ENCODE measurements around the gene SCAF11. TPM values are rescaled to one million over a fixed set of nuclear protein-coding genes. Genes with fewer than 3 reads are reported as not detected.

SCAF11 gene
- total and polyA plus RNA-seq, 9 donors, result 30.8 to 149 (median 94.1) TPM

DNA sequence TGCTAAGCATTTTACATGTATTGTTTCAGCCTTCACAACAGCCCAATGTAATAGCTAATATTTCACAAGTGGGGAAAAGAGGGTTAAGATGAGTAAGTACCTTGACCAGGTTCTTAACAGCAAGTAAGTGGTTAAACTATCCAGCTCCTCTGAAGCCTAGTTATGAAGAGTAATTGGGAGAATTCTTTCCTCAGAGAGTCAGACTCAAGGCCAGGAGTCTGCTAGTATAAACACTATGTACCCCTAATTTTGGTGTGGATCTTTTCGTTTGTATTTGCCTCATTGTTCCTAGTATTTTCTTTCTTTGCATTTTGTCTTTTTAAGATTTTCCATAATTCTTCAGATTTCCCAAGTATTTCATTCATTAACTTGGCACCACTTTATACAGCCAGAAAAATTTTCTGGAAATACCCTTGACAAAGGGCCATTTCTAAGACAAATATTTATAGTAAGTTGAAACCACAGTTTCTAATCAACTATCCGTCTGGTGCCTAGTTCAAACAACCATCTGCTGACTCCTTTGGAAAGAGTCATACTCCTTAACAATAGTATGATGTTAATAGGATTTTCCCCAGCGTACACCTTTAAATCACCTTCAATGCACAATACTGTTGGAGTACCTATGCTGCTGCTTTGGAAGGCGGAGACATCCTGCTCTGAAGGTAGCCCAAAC is 81.2 kb downstream of the SCAF11 start:
- intact Hi-C loops (cut with DNase I), result no loop called here
- no peaks in the 10 kb centered on the region for H3K9me3 ChIP-seq
- H3K36me3 ChIP-seq, result no peaks in the 10 kb centered on the region
- TF ChIP-seq POLR2A (IDR thresholded peaks at IDR 0.05) (no peak), EP300 (IDR thresholded peaks at IDR 0.05) (no peak)
- TF ChIP-seq, protein P1, sequence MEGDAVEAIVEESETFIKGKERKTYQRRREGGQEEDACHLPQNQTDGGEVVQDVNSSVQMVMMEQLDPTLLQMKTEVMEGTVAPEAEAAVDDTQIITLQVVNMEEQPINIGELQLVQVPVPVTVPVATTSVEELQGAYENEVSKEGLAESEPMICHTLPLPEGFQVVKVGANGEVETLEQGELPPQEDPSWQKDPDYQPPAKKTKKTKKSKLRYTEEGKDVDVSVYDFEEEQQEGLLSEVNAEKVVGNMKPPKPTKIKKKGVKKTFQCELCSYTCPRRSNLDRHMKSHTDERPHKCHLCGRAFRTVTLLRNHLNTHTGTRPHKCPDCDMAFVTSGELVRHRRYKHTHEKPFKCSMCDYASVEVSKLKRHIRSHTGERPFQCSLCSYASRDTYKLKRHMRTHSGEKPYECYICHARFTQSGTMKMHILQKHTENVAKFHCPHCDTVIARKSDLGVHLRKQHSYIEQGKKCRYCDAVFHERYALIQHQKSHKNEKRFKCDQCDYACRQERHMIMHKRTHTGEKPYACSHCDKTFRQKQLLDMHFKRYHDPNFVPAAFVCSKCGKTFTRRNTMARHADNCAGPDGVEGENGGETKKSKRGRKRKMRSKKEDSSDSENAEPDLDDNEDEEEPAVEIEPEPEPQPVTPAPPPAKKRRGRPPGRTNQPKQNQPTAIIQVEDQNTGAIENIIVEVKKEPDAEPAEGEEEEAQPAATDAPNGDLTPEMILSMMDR (IDR thresholded peaks at IDR 0.05), result no peak
- WGBS, 3 donors, result 5 to 25% (median 11%) methylated on average over 4 of the region's 4 CpGs
- H3K4me3 ChIP-seq, result no peak overlapping the region
- H3K4me1 ChIP-seq (ENCODE audit: insufficient read depth), result peaks cover 5% of the 10 kb centered on the region
- DNase-seq, result no peak
- no peaks in the 10 kb centered on the region for H3K27me3 ChIP-seq
- peak overlapping the region in 1 of 2 donors; percentile 35 for H3K27ac ChIP-seq

DNA sequence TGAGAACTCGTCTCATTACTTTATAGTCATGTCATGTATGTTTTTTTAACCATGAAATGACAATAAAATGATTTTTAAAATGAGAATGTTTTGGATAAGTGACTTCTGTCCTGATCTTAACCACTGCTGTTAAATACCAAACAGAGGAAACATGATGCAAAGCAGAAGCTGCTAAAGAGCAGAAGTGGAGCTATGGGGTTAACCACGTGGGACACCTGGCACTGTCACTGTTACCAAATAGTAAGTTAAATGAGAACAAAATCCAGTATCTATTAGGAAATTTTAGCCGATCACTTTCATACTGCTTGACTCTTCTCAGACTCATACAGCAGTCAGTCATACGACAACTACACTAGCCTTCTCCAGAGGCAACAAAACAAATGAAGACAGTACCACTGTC is 82.4 kb downstream of the SCAF11 start:
- no peak for TF ChIP-seq EP300 (IDR thresholded peaks at IDR 0.05)
- TF ChIP-seq, protein P1 (IDR thresholded peaks at IDR 0.05), result no peak
- no peak overlapping the region for H3K4me3 ChIP-seq
- WGBS, 3 donors, result 75 to 81% (median 78%) methylated on average over 4 of the region's 4 CpGs
- no peak overlapping the region for H3K27ac ChIP-seq
- no peaks in the 10 kb centered on the region for H3K27me3 ChIP-seq
- H3K4me1 ChIP-seq (ENCODE audit: insufficient read depth), result peaks cover 2% of the 10 kb centered on the region
- no peaks in the 10 kb centered on the region for H3K9me3 ChIP-seq
- DNase-seq, result no peak
- no peaks in the 10 kb centered on the region for H3K36me3 ChIP-seq
- intact Hi-C loops (cut with DNase I), result no loop called here

DNA sequence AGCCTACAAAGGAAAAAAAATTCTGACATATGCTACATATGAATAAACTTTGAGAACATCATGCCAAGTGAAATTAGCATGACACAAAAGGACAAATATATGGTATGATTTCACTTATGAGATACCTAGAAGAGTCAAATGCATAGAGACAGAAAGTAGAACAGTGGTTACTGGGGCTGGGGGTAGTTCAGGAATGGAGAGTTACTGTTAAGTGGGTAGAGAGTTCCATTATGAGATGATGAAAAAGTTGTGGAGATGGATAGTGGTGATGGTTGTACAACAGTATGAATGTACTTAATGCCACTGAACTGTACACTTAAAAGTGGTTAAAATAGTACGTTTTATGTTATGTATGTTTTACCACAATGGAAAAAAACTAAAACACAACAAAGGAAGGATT is 92.3 kb downstream of the SCAF11 start:
- H3K27ac ChIP-seq, result no peak overlapping the region
- intact Hi-C loops (cut with DNase I), result no loop called here
- TF ChIP-seq EP300 (IDR thresholded peaks at IDR 0.05), result no peak
- no peak for TF ChIP-seq POLR2A (IDR thresholded peaks at IDR 0.05)
- TF ChIP-seq, protein P1 (IDR thresholded peaks at IDR 0.05), result no peak
- peaks cover 1% of the 10 kb centered on the region for H3K4me1 ChIP-seq (ENCODE audit: insufficient read depth)
- H3K4me3 ChIP-seq, result no peak overlapping the region
- DNase-seq, result no peak
- no peaks in the 10 kb centered on the region for H3K27me3 ChIP-seq
- no peaks in the 10 kb centered on the region for H3K9me3 ChIP-seq
- 91 to 96% (median 92%) methylated on average over 1 of the region's 1 CpG for WGBS, 3 donors
- H3K36me3 ChIP-seq, result no peaks in the 10 kb centered on the region

DNA sequence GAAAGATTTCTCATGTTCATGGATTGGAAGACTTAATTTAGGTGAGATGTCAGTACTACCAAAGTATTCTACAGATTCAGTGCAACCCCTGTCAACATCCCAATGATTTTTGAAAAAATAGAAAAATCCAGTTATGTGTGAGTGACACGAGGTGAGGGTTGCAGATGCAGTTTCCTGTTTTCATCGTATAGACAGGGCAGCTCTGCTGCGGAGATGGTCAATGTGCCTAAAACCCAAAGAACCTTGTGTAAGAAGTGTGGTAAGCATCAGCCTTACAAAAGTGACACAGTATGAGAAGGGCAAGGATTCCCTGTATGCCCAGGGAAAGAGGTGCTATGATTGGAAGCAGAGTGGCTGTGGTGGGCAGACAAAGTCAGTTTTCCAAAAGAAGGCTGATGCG is 94.4 kb downstream of the SCAF11 start:
- TF ChIP-seq EP300 (IDR thresholded peaks at IDR 0.05) (no peak), POLR2A (IDR thresholded peaks at IDR 0.05) (no peak)
- TF ChIP-seq, protein P1 (IDR thresholded peaks at IDR 0.05), result no peak
- no peaks in the 10 kb centered on the region for H3K9me3 ChIP-seq
- no peaks in the 10 kb centered on the region for H3K4me1 ChIP-seq (ENCODE audit: insufficient read depth)
- H3K4me3 ChIP-seq, result no peak overlapping the region
- no peak for DNase-seq
- intact Hi-C loops (cut with DNase I), result no loop called here
- no peaks in the 10 kb centered on the region for H3K36me3 ChIP-seq
- H3K27ac ChIP-seq, result no peak overlapping the region
- WGBS, 3 donors, result 95 to 96% (median 96%) methylated on average over 4 of the region's 4 CpGs
- H3K27me3 ChIP-seq, result no peaks in the 10 kb centered on the region
